Ishikawa (cell line): ENCODE measurements around the gene TSNAX.

ENCODE experiments used
- EP300 ChIP-seq: IDR thresholded peaks from 2 replicates; pipeline ENCODE4 v1.6.1; 2012; ENCODE audit warnings: borderline replicate concordance
- TAF1 ChIP-seq: IDR thresholded peaks from 2 replicates; pipeline ENCODE4 v1.6.1; 2012; ENCODE audit warnings: low read depth, mild to moderate bottlenecking

GRCh38 chr1:231546693-231547092 lies 18.2 kb downstream of the TSNAX start:
- TF ChIP-seq EP300 (no peak), TAF1 (no peak)
